ENCODE data around the gene ALG3. TPM values are rescaled to one million over a fixed set of nuclear protein-coding genes. Genes with fewer than 3 reads are reported as not detected.

The ALG3 gene
- total and polyA plus RNA-seq, 2 experiments from 2014 or later, result 76.9 to 109 TPM

DNA sequence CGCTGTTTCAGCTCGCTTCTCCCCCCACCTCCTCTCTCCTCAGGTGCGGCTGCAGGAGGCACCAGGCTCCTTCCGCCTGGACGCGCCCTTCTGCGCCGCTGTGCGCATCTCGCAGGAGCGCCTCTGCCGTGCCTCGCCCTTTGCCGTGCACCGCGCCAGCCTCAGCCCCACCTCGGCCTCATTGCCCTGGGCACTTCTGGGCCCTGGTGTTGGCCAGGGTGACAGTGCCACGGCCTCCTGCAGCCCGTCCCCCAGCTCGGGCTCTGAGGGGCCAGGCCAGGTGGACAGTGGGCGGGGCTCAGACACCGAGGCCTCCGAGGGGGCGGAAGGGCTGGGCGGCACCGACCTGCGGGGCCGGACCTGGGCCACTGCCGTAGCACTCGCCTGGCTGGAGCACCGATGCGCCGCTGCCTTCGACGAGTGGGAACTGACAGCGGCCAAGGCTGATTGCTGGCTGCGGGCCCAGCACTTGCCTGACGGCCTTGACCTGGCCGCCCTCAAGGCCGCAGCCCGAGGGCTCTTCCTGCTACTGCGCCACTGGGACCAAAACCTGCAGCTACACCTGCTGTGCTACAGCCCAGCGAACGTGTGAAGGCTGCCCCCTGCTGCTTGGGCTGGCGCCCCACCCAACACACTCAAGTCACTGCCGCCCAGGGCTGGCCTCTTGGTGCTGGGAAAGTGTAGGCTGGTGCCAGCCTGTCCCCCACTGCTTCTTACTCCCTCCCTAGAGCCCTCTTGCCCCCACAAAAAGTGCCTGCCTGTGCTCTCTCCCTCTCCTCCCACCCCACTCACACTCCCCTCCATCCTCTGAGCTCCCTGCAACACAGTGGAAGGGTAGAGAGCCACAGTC, 7.1 kb downstream of the ALG3 start (continued):
- TF ChIP-seq EZH2 (IDR thresholded peaks at IDR 0.05; ENCODE audit: low read depth, unreplicated experiment), result no peak
- no peak for TF ChIP-seq ZNF331 (CRISPR knock-in tag; IDR thresholded peaks at IDR 0.05; ENCODE audit: low read depth)
- peak; percentile 22 for TF ChIP-seq REST (IDR thresholded peaks at IDR 0.05; ENCODE audit: unreplicated experiment)

- Mint-ChIP-seq H3K4me3 (peak overlapping the region; percentile 49; the same call in 2 of the 3 replicates), H3K27ac (no peak overlapping the region), H3K9me3 (no peaks in the 10 kb centered on the region), H3K27me3 (ENCODE audit: insufficient read depth, low read depth, poor library complexity) (peaks cover 9% of the 10 kb centered on the region), H3K36me3 (ENCODE audit: low read depth) (peaks cover 39% of the 10 kb centered on the region), H3K4me1 (peaks cover 10% of the 10 kb centered on the region)
- Histone ChIP-seq H3K4me1 (ENCODE audit: insufficient read depth) (no peaks in the 10 kb centered on the region), H3F3A (replicated peaks; ENCODE audit: low read depth) (no peaks in the 10 kb centered on the region), H3K27ac (ENCODE audit: low read depth) (no peak overlapping the region), H4K20me1 (replicated peaks; ENCODE audit: insufficient read depth) (peaks cover 15% of the 10 kb centered on the region), H3K27me3 (ENCODE audit: insufficient read depth) (peaks cover 11% of the 10 kb centered on the region), H2AFZ (no peak overlapping the region), H3K4me3 (peak overlapping the region; percentile 62), H3K79me2 (replicated peaks; ENCODE audit: insufficient read depth) (0 out of 2 replicates have a peak, but pooled peaks cover 2% of the 10 kb centered on the region), H3K9me2 (ENCODE audit: insufficient read depth) (no peaks in the 10 kb centered on the region), H3K36me3 (ENCODE audit: insufficient read depth) (peaks cover 3% of the 10 kb centered on the region; the same call in 1 of the 2 replicates), H3K4me2 (peak overlapping the region; percentile 84)
- DNase-seq (ENCODE audit: low spot score), result no peak
- ATAC-seq, result peak; percentile 17
- TF ChIP-seq, protein P1, sequence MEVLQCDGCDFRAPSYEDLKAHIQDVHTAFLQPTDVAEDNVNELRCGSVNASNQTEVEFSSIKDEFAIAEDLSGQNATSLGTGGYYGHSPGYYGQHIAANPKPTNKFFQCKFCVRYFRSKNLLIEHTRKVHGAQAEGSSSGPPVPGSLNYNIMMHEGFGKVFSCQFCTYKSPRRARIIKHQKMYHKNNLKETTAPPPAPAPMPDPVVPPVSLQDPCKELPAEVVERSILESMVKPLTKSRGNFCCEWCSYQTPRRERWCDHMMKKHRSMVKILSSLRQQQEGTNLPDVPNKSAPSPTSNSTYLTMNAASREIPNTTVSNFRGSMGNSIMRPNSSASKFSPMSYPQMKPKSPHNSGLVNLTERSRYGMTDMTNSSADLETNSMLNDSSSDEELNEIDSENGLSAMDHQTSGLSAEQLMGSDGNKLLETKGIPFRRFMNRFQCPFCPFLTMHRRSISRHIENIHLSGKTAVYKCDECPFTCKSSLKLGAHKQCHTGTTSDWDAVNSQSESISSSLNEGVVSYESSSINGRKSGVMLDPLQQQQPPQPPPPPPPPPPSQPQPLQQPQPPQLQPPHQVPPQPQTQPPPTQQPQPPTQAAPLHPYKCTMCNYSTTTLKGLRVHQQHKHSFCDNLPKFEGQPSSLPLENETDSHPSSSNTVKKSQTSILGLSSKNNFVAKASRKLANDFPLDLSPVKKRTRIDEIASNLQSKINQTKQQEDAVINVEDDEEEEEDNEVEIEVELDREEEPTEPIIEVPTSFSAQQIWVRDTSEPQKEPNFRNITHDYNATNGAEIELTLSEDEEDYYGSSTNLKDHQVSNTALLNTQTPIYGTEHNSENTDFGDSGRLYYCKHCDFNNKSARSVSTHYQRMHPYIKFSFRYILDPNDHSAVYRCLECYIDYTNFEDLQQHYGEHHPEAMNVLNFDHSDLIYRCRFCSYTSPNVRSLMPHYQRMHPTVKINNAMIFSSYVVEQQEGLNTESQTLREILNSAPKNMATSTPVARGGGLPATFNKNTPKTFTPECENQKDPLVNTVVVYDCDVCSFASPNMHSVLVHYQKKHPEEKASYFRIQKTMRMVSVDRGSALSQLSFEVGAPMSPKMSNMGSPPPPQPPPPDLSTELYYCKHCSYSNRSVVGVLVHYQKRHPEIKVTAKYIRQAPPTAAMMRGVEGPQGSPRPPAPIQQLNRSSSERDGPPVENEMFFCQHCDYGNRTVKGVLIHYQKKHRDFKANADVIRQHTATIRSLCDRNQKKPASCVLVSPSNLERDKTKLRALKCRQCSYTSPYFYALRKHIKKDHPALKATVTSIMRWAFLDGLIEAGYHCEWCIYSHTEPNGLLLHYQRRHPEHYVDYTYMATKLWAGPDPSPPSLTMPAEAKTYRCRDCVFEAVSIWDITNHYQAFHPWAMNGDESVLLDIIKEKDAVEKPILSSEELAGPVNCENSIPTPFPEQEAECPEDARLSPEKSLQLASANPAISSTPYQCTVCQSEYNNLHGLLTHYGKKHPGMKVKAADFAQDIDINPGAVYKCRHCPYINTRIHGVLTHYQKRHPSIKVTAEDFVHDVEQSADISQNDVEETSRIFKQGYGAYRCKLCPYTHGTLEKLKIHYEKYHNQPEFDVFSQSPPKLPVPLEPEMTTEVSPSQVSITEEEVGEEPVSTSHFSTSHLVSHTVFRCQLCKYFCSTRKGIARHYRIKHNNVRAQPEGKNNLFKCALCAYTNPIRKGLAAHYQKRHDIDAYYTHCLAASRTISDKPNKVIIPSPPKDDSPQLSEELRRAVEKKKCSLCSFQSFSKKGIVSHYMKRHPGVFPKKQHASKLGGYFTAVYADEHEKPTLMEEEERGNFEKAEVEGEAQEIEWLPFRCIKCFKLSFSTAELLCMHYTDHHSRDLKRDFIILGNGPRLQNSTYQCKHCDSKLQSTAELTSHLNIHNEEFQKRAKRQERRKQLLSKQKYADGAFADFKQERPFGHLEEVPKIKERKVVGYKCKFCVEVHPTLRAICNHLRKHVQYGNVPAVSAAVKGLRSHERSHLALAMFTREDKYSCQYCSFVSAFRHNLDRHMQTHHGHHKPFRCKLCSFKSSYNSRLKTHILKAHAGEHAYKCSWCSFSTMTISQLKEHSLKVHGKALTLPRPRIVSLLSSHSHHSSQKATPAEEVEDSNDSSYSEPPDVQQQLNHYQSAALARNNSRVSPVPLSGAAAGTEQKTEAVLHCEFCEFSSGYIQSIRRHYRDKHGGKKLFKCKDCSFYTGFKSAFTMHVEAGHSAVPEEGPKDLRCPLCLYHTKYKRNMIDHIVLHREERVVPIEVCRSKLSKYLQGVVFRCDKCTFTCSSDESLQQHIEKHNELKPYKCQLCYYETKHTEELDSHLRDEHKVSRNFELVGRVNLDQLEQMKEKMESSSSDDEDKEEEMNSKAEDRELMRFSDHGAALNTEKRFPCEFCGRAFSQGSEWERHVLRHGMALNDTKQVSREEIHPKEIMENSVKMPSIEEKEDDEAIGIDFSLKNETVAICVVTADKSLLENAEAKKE (CRISPR knock-in tag; IDR thresholded peaks at IDR 0.05), result no peak
- TF ChIP-seq, protein P2, sequence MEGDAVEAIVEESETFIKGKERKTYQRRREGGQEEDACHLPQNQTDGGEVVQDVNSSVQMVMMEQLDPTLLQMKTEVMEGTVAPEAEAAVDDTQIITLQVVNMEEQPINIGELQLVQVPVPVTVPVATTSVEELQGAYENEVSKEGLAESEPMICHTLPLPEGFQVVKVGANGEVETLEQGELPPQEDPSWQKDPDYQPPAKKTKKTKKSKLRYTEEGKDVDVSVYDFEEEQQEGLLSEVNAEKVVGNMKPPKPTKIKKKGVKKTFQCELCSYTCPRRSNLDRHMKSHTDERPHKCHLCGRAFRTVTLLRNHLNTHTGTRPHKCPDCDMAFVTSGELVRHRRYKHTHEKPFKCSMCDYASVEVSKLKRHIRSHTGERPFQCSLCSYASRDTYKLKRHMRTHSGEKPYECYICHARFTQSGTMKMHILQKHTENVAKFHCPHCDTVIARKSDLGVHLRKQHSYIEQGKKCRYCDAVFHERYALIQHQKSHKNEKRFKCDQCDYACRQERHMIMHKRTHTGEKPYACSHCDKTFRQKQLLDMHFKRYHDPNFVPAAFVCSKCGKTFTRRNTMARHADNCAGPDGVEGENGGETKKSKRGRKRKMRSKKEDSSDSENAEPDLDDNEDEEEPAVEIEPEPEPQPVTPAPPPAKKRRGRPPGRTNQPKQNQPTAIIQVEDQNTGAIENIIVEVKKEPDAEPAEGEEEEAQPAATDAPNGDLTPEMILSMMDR (conservative IDR thresholded peaks at IDR 0.05; ENCODE audit: low read depth in 2 of 2), result no peak
- TF ChIP-seq, protein P3, sequence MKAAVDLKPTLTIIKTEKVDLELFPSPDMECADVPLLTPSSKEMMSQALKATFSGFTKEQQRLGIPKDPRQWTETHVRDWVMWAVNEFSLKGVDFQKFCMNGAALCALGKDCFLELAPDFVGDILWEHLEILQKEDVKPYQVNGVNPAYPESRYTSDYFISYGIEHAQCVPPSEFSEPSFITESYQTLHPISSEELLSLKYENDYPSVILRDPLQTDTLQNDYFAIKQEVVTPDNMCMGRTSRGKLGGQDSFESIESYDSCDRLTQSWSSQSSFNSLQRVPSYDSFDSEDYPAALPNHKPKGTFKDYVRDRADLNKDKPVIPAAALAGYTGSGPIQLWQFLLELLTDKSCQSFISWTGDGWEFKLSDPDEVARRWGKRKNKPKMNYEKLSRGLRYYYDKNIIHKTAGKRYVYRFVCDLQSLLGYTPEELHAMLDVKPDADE (IDR thresholded peaks at IDR 0.05), result no peak
- TF ChIP-seq ZNF331 (CRISPR knock-in tag; IDR thresholded peaks at IDR 0.05; ENCODE audit: low read depth) (no peak), STAT1 (IDR thresholded peaks at IDR 0.05; ENCODE audit: unreplicated experiment) (no peak), CREB1 (CRISPR knock-in tag; IDR thresholded peaks at IDR 0.05; ENCODE audit: low read depth) (no peak), JUNB (IDR thresholded peaks at IDR 0.05; ENCODE audit: unreplicated experiment) (no peak)
Measured at GRCh38 chr3:184241141-184241446, 7.7 kb downstream of the ALG3 start.

All from GM23338 (cell line).